HepG2 (cell line): ENCODE measurements around the gene IFIT1.

Experiments used
- ADNP ChIP-seq: sonication (generic); formaldehyde crosslinking; IDR thresholded peaks from 2 replicates; pipeline ENCODE4 v1.4.0; 2020; ENCODE audit warnings: missing genetic modification reagents
- BRCA1 ChIP-seq: sonication (generic); formaldehyde crosslinking; IDR thresholded peaks from 2 replicates; pipeline ENCODE4 v1.4.0; 2020; ENCODE audit warnings: missing genetic modification reagents
- CAMTA2 ChIP-seq: sonication (generic); formaldehyde crosslinking; IDR thresholded peaks from 2 replicates; pipeline ENCODE4 v1.4.0; 2020; ENCODE audit warnings: mild to moderate bottlenecking, missing genetic modification reagents, borderline replicate concordance
- CBX2 ChIP-seq, 2 experiments: fragments of 200-600 bp in 1 of 2; sonication (generic); formaldehyde crosslinking in 1 of 2; IDR thresholded peaks; 2 replicates each; pipeline versions ENCODE4 v1.7.0 to v1.8.1; 2018 to 2022; ENCODE audit warnings: low read depth in 2 of 2, low read length in 1 of 2, mild to moderate bottlenecking in 1 of 2, missing genetic modification reagents in 1 of 2
- CBX5 ChIP-seq: sonication (generic); formaldehyde crosslinking; IDR thresholded peaks from 2 replicates; pipeline ENCODE4 v1.4.0; 2020; ENCODE audit warnings: missing genetic modification reagents, borderline replicate concordance
- ESRRA ChIP-seq: sonication (generic); formaldehyde crosslinking; IDR thresholded peaks from 2 replicates; pipeline ENCODE4 v1.5.1; 2020; ENCODE audit warnings: mild to moderate bottlenecking, low read depth, missing genetic modification reagents
- FOSL1 ChIP-seq: sonication (generic); formaldehyde crosslinking; IDR thresholded peaks from 2 replicates; pipeline ENCODE4 v1.9.0; 2021; ENCODE audit warnings: missing genetic modification reagents, borderline replicate concordance
- JUND ChIP-seq: sonication (generic); formaldehyde crosslinking; IDR thresholded peaks from 2 replicates; pipeline ENCODE4 v1.8.0; 2022; ENCODE audit warnings: mild to moderate bottlenecking, missing genetic modification reagents
- KAT7 ChIP-seq: IDR thresholded peaks from 2 replicates; pipeline ENCODE4 v1.6.1; 2018; ENCODE audit warnings: borderline replicate concordance, missing compliant biosample characterization
- KDM4B ChIP-seq: sonication (generic); formaldehyde crosslinking; IDR thresholded peaks from 2 replicates; pipeline ENCODE4 v1.4.0; 2020; ENCODE audit warnings: missing genetic modification reagents
- POLR2A ChIP-seq, 2 experiments: IDR thresholded peaks; 2 replicates each; pipeline ENCODE4 v1.6.1; 2011; ENCODE audit warnings: low read depth in 2 of 2, low read length in 2 of 2, mild to moderate bottlenecking in 1 of 2, moderate library complexity in 1 of 2; ENCODE audit not compliant: insufficient read depth in 1 of 2
- ZFP41 ChIP-seq: sonication (generic); formaldehyde crosslinking; IDR thresholded peaks from 2 replicates; pipeline ENCODE4 v1.4.0; 2020; ENCODE audit warnings: mild to moderate bottlenecking, missing genetic modification reagents, borderline replicate concordance
- ZNF652 ChIP-seq: IDR thresholded peaks from 2 replicates; pipeline ENCODE4 v1.6.1; 2016; ENCODE audit warnings: low read depth, borderline replicate concordance
- TF ChIP-seq, protein P1 (sequence below): sonication (generic); formaldehyde crosslinking; IDR thresholded peaks from 2 replicates; pipeline ENCODE4 v1.5.0; 2020; ENCODE audit warnings: mild to moderate bottlenecking, missing genetic modification reagents, moderate library complexity

DNA sequence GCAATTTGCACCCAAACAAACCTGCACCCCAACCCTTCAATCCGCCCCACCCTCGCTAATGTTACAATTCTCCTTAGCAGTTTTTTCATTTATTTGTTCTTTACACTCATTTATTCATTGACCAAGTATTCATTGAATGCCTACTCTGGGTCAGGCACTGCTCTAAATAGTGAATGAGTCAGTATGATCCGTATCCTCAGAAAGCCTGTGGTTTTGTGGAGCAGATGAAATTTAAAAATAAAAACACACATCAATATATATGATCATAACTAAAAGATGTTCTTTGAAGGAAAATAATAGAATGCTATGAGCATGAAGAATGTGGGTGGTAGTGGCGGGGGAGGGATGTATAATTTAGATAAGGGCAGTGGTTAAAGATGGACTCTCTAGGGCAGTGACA is 35.2 kb downstream of the IFIT1 start:
- no peak for TF ChIP-seq ZFP41 (CRISPR knock-in tag)
- TF ChIP-seq JUND (CRISPR knock-in tag) = no peak
- TF ChIP-seq, protein P1, sequence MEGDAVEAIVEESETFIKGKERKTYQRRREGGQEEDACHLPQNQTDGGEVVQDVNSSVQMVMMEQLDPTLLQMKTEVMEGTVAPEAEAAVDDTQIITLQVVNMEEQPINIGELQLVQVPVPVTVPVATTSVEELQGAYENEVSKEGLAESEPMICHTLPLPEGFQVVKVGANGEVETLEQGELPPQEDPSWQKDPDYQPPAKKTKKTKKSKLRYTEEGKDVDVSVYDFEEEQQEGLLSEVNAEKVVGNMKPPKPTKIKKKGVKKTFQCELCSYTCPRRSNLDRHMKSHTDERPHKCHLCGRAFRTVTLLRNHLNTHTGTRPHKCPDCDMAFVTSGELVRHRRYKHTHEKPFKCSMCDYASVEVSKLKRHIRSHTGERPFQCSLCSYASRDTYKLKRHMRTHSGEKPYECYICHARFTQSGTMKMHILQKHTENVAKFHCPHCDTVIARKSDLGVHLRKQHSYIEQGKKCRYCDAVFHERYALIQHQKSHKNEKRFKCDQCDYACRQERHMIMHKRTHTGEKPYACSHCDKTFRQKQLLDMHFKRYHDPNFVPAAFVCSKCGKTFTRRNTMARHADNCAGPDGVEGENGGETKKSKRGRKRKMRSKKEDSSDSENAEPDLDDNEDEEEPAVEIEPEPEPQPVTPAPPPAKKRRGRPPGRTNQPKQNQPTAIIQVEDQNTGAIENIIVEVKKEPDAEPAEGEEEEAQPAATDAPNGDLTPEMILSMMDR (CRISPR knock-in tag) = no peak
- TF ChIP-seq POLR2A (IDR thresholded peaks at IDR 0.05; ENCODE audit: insufficient read depth in 1 of 2, low read depth in 2 of 2, low read length in 2 of 2) = no peak
- no peak for TF ChIP-seq KDM4B (CRISPR knock-in tag)
- TF ChIP-seq CAMTA2 = no peak
- TF ChIP-seq ESRRA (CRISPR knock-in tag) = no peak
- TF ChIP-seq ZNF652 (CRISPR knock-in tag) = no peak
- no peak for TF ChIP-seq ADNP
- TF ChIP-seq CBX5 (CRISPR knock-in tag) = no peak
- no peak for TF ChIP-seq KAT7 (CRISPR knock-in tag)
- no peak for TF ChIP-seq FOSL1 (CRISPR knock-in tag)
- no peak for TF ChIP-seq CBX2 (IDR thresholded peaks at IDR 0.05; ENCODE audit: low read depth, low read length)
- TF ChIP-seq CBX2 (CRISPR knock-in tag; IDR thresholded peaks at IDR 0.05; ENCODE audit: low read depth) = no peak
- TF ChIP-seq BRCA1 (CRISPR knock-in tag) = no peak
